ENCODE results near the gene FASN.

FASN gene

GRCh38 chr17:82121246-82121645 is 23.2 kb upstream of the FASN start:
- 45% methylated on average over 4 of the region's 4 CpGs for WGBS
- no peak overlapping the region for H3K14ac ChIP-seq (ENCODE audit: low read length in 2 of 2)

DNA sequence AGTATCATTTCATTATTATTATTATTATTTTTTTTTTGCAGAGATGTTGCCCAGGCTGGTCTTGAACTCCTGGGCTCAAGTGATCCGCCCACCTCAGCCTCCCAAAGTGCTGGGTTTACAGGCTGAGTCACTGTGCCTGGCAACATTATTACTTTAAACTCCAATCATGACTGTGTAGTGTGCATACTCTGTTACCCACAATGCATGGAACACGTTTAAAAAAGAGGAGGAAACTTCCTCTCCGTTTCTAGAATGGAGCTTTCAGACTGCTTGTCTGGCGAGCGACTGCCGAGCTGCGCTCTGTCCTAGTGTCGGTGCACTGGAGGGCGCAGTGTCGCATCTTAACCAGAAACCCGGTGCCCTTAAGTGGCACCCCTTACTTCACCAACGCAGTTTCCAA is 22.1 kb upstream of the FASN start:
- Histone ChIP-seq H3K14ac (ENCODE audit: low read length in 2 of 2) (no peak overlapping the region), H3K4ac (ENCODE audit: low read depth in 1 of 2, low read length in 2 of 2) (no peak overlapping the region), H4K8ac (ENCODE audit: low read length) (no peak overlapping the region), H3K4me1 (ENCODE audit: control insufficient read depth, insufficient read depth, low read depth, low read length) (peaks cover 3% of the 10 kb centered on the region), H3K36me3 (ENCODE audit: control insufficient read depth in 1 of 2, insufficient read depth in 2 of 2, low read depth in 1 of 2, low read length in 2 of 2) (peaks cover 4 to 36% of the 10 kb centered on the region in 2 experiments), H3K4me2 (ENCODE audit: low read length, poor library complexity, severe bottlenecking) (no peak overlapping the region), H2AK5ac (ENCODE audit: low read length, severe bottlenecking) (no peak overlapping the region), H4K91ac (ENCODE audit: low read length) (no peak overlapping the region), H3K9ac (ENCODE audit: low read length) (no peak overlapping the region), H2BK12ac (ENCODE audit: low read length in 2 of 2) (no peak overlapping the region), H3K27ac (ENCODE audit: low read length, poor library complexity, severe bottlenecking) (no peak overlapping the region), H3K23ac (ENCODE audit: low read length in 2 of 2) (no peak overlapping the region), H3K18ac (ENCODE audit: low read depth in 1 of 2, low read length in 2 of 2) (no peak overlapping the region), H3K27me3 (ENCODE audit: control insufficient read depth in 1 of 2, insufficient read depth in 1 of 2, low read length in 2 of 2) (no peaks in the 10 kb centered on the region), H2AFZ (ENCODE audit: low read depth, low read length) (no peak overlapping the region), H2BK120ac (ENCODE audit: low read depth, low read length) (no peak overlapping the region), H2BK5ac (ENCODE audit: low read depth, low read length, poor library complexity, severe bottlenecking) (no peak overlapping the region), H2BK15ac (ENCODE audit: low read depth, poor library complexity, severe bottlenecking) (no peak overlapping the region), H3K4me3 (ENCODE audit: insufficient read depth in 1 of 2, low read depth in 1 of 2, low read length in 2 of 2) (no peak overlapping the region), H3K9me3 (ENCODE audit: control insufficient read depth, low read length) (no peaks in the 10 kb centered on the region), H3K79me1 (replicated peaks; ENCODE audit: low read length, poor library complexity, severe bottlenecking) (peaks cover 5% of the 10 kb centered on the region)
- 68% methylated on average over 10 of the region's 12 CpGs for WGBS
- peak; percentile 59 for DNase-seq

More at GRCh38 chr17:82121246-82121645, 23.2 kb upstream of the FASN start:
- H3K4me2 ChIP-seq (ENCODE audit: low read length, poor library complexity, severe bottlenecking): no peak overlapping the region
- peak overlapping the region in 1 of 2 experiments; percentile 22 for H3K4ac ChIP-seq (ENCODE audit: low read depth in 1 of 2, low read length in 2 of 2)
- no peak overlapping the region for H3K4me3 ChIP-seq (ENCODE audit: insufficient read depth in 1 of 2, low read depth in 1 of 2, low read length in 2 of 2)
- peaks cover 5 to 39% of the 10 kb centered on the region in 2 experiments for H3K36me3 ChIP-seq (ENCODE audit: control insufficient read depth in 1 of 2, insufficient read depth in 2 of 2, low read depth in 1 of 2, low read length in 2 of 2)
- H3K9ac ChIP-seq (ENCODE audit: low read length): no peak overlapping the region
- peak overlapping the region; percentile 53 for H4K91ac ChIP-seq (ENCODE audit: low read length)
- H3K27ac ChIP-seq (ENCODE audit: low read length, poor library complexity, severe bottlenecking): no peak overlapping the region
- H3K4me1 ChIP-seq (ENCODE audit: control insufficient read depth, insufficient read depth, low read depth, low read length): peaks cover 3% of the 10 kb centered on the region
- peak overlapping the region; percentile 72 for H4K8ac ChIP-seq (ENCODE audit: low read length)
- H2BK5ac ChIP-seq (ENCODE audit: low read depth, low read length, poor library complexity, severe bottlenecking): no peak overlapping the region
- no peaks in the 10 kb centered on the region for H3K27me3 ChIP-seq (ENCODE audit: control insufficient read depth in 1 of 2, insufficient read depth in 1 of 2, low read length in 2 of 2)
- peak overlapping the region in 1 of 2 experiments; percentile 54 for H2BK12ac ChIP-seq (ENCODE audit: low read length in 2 of 2)
- no peak overlapping the region for H2AFZ ChIP-seq (ENCODE audit: low read depth, low read length)
- peak overlapping the region; percentile 65 for H2BK15ac ChIP-seq (ENCODE audit: low read depth, poor library complexity, severe bottlenecking)
- H3K79me1 ChIP-seq (replicated peaks; ENCODE audit: low read length, poor library complexity, severe bottlenecking): peaks cover 3% of the 10 kb centered on the region
- DNase-seq: no peak
- H3K9me3 ChIP-seq (ENCODE audit: control insufficient read depth, low read length): no peaks in the 10 kb centered on the region
- peak overlapping the region; percentile 51 to 63 for H3K18ac ChIP-seq (ENCODE audit: low read depth in 1 of 2, low read length in 2 of 2)
- H2BK120ac ChIP-seq (ENCODE audit: low read depth, low read length): peak overlapping the region; percentile 8
- no peak overlapping the region for H3K23ac ChIP-seq (ENCODE audit: low read length in 2 of 2)
- no peak overlapping the region for H2AK5ac ChIP-seq (ENCODE audit: low read length, severe bottlenecking)

- Histone ChIP-seq H2BK12ac (ENCODE audit: low read length in 2 of 2) (no peak overlapping the region), H4K91ac (ENCODE audit: low read length) (no peak overlapping the region), H3K36me3 (ENCODE audit: control insufficient read depth in 1 of 2, insufficient read depth in 2 of 2, low read depth in 1 of 2, low read length in 2 of 2) (peaks cover 4 to 39% of the 10 kb centered on the region in 2 experiments), H3K27ac (ENCODE audit: low read length, poor library complexity, severe bottlenecking) (no peak overlapping the region), H3K4me1 (ENCODE audit: control insufficient read depth, insufficient read depth, low read depth, low read length) (peaks cover 3% of the 10 kb centered on the region), H3K4me3 (ENCODE audit: insufficient read depth in 1 of 2, low read depth in 1 of 2, low read length in 2 of 2) (no peak overlapping the region), H3K9ac (ENCODE audit: low read length) (no peak overlapping the region), H2BK15ac (ENCODE audit: low read depth, poor library complexity, severe bottlenecking) (no peak overlapping the region), H3K4ac (ENCODE audit: low read depth in 1 of 2, low read length in 2 of 2) (no peak overlapping the region), H3K18ac (ENCODE audit: low read depth in 1 of 2, low read length in 2 of 2) (no peak overlapping the region), H4K8ac (ENCODE audit: low read length) (peak overlapping the region; percentile 4), H2BK5ac (ENCODE audit: low read depth, low read length, poor library complexity, severe bottlenecking) (no peak overlapping the region), H3K23ac (ENCODE audit: low read length in 2 of 2) (no peak overlapping the region), H3K79me1 (replicated peaks; ENCODE audit: low read length, poor library complexity, severe bottlenecking) (peaks cover 5% of the 10 kb centered on the region), H3K9me3 (ENCODE audit: control insufficient read depth, low read length) (no peaks in the 10 kb centered on the region), H3K27me3 (ENCODE audit: control insufficient read depth in 1 of 2, insufficient read depth in 1 of 2, low read length in 2 of 2) (no peaks in the 10 kb centered on the region), H2AK5ac (ENCODE audit: low read length, severe bottlenecking) (no peak overlapping the region), H2BK120ac (ENCODE audit: low read depth, low read length) (no peak overlapping the region), H3K14ac (ENCODE audit: low read length in 2 of 2) (no peak overlapping the region), H3K4me2 (ENCODE audit: low read length, poor library complexity, severe bottlenecking) (no peak overlapping the region), H2AFZ (ENCODE audit: low read depth, low read length) (no peak overlapping the region)
- DNase-seq: no peak
- WGBS: 57% methylated on average over 7 of the region's 12 CpGs
These were observed 20.9 kb upstream of the FASN start for GRCh38 chr17:82118815-82119380.

DNA sequence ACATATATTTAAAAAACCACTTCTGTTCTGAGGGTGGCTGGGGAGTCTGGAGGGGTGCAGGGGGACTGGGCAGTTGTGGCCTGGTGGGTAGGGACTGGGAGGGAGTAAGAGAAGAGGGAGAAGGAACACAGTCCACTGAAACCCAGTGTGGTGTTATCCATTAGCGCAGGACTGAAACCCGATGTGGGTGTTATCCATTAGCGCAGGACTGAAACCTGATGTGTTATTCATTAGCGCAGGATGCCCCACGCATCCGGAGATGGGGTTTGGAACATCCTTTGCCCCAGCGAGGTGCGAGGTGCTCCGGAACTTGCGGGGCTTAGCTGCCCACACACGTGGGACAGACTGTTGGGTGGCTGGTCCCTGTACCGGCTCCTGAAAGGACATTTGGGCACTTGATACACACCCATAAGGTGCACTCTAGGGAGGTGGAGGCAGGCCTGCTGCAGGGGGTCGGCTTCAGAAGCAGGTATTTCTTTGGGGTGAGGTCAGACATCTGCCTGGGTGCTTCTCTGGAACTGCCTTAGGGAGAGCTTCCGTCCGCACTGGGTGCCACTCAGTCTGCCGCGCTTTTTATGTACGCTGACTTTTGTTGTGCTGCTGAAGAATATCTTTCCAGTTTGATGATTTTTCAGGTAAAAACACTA is 20.3 kb upstream of the FASN start:
- Histone ChIP-seq H3K18ac (ENCODE audit: low read depth in 1 of 2, low read length in 2 of 2) (no peak overlapping the region), H3K23ac (ENCODE audit: low read length in 2 of 2) (no peak overlapping the region), H2BK5ac (ENCODE audit: low read depth, low read length, poor library complexity, severe bottlenecking) (no peak overlapping the region), H3K27me3 (ENCODE audit: control insufficient read depth in 1 of 2, insufficient read depth in 1 of 2, low read length in 2 of 2) (no peaks in the 10 kb centered on the region), H3K79me1 (replicated peaks; ENCODE audit: low read length, poor library complexity, severe bottlenecking) (peaks cover 5% of the 10 kb centered on the region), H3K9me3 (ENCODE audit: control insufficient read depth, low read length) (no peaks in the 10 kb centered on the region), H3K9ac (ENCODE audit: low read length) (no peak overlapping the region), H2BK15ac (ENCODE audit: low read depth, poor library complexity, severe bottlenecking) (no peak overlapping the region), H3K4me3 (ENCODE audit: insufficient read depth in 1 of 2, low read depth in 1 of 2, low read length in 2 of 2) (no peak overlapping the region), H2AK5ac (ENCODE audit: low read length, severe bottlenecking) (no peak overlapping the region), H2AFZ (ENCODE audit: low read depth, low read length) (no peak overlapping the region), H3K14ac (ENCODE audit: low read length in 2 of 2) (no peak overlapping the region), H3K4me2 (ENCODE audit: low read length, poor library complexity, severe bottlenecking) (no peak overlapping the region), H4K91ac (ENCODE audit: low read length) (no peak overlapping the region), H3K36me3 (ENCODE audit: control insufficient read depth in 1 of 2, insufficient read depth in 2 of 2, low read depth in 1 of 2, low read length in 2 of 2) (peaks cover 9 to 45% of the 10 kb centered on the region in 2 experiments), H2BK120ac (ENCODE audit: low read depth, low read length) (no peak overlapping the region), H2BK12ac (ENCODE audit: low read length in 2 of 2) (peak overlapping the region in 1 of 2 experiments; percentile 61), H3K4ac (ENCODE audit: low read depth in 1 of 2, low read length in 2 of 2) (peak overlapping the region in 1 of 2 experiments; percentile 35), H4K8ac (ENCODE audit: low read length) (no peak overlapping the region), H3K4me1 (ENCODE audit: control insufficient read depth, insufficient read depth, low read depth, low read length) (peaks cover 3% of the 10 kb centered on the region), H3K27ac (ENCODE audit: low read length, poor library complexity, severe bottlenecking) (no peak overlapping the region)
- no peak for DNase-seq
- 96% methylated on average over 17 of the region's 18 CpGs for WGBS

All from mesenchymal stem cell (in vitro differentiated cells and primary cell).